Trophoblast cell (in vitro differentiated cells and primary cell): Measurements from ENCODE around the gene REXO1.

Experiments
- DNase-seq, 2 donors: peaks; one replicate each; pipeline ENCODE4 v3.0.0-alpha.2; 2016
- H2AFZ ChIP-seq: 2 replicates; pipeline ENCODE4 v1.6.1; 2013; ENCODE audit warnings: low read length, moderate library complexity, mild to moderate bottlenecking; ENCODE audit not compliant: insufficient read depth, poor library complexity
- H2AK5ac ChIP-seq: 2 replicates; pipeline ENCODE4 v1.6.1; 2013; ENCODE audit warnings: mild to moderate bottlenecking, low read length
- H2BK120ac ChIP-seq: 2 replicates; pipeline ENCODE4 v1.6.1; 2013; ENCODE audit warnings: low read length, mild to moderate bottlenecking, moderate library complexity; ENCODE audit not compliant: insufficient read depth, poor library complexity
- H2BK12ac ChIP-seq: 2 replicates; pipeline ENCODE4 v1.6.1; 2013; ENCODE audit warnings: mild to moderate bottlenecking, low read length, moderate library complexity
- H2BK5ac ChIP-seq: 2 replicates; pipeline ENCODE4 v1.6.1; 2013; ENCODE audit warnings: low read length, low read depth, moderate library complexity, mild to moderate bottlenecking; ENCODE audit not compliant: poor library complexity
- H3K14ac ChIP-seq: 2 replicates; pipeline ENCODE4 v1.6.1; 2013; ENCODE audit warnings: mild to moderate bottlenecking, low read length
- H3K18ac ChIP-seq: 2 replicates; pipeline ENCODE4 v1.6.1; 2013; ENCODE audit warnings: mild to moderate bottlenecking, low read length
- H3K23ac ChIP-seq: 2 replicates; pipeline ENCODE4 v1.6.1; 2013; ENCODE audit warnings: low read length
- H3K27ac ChIP-seq: 2 replicates; pipeline ENCODE4 v1.5.1; 2013; ENCODE audit warnings: low read depth, mild to moderate bottlenecking, inconsistent platforms, low read length, moderate library complexity
- H3K27me3 ChIP-seq: 2 replicates; pipeline ENCODE4 v1.6.1; 2013; ENCODE audit warnings: inconsistent platforms, mild to moderate bottlenecking, low read length, moderate library complexity; ENCODE audit not compliant: insufficient read depth
- H3K36me3 ChIP-seq, 2 experiments: 1 replicate in 1 of 2; 2 replicates in 1 of 2; pipeline ENCODE4 v1.6.1; 2013; ENCODE audit warnings: low read length in 2 of 2, mild to moderate bottlenecking in 2 of 2, moderate library complexity in 1 of 2; ENCODE audit not compliant: insufficient read depth in 2 of 2, control insufficient read depth in 1 of 2
- H3K4ac ChIP-seq: 2 replicates; pipeline ENCODE4 v1.6.1; 2013; ENCODE audit warnings: low read depth, mild to moderate bottlenecking, low read length, moderate library complexity
- H3K4me1 ChIP-seq, 2 experiments: 1 replicate in 1 of 2; 2 replicates in 1 of 2; pipeline ENCODE4 v1.6.1; 2013; ENCODE audit warnings: low read length in 2 of 2, mild to moderate bottlenecking in 2 of 2, moderate library complexity in 1 of 2; ENCODE audit not compliant: insufficient read depth in 2 of 2, control insufficient read depth in 1 of 2
- H3K4me2 ChIP-seq: 2 replicates; pipeline ENCODE4 v1.6.1; 2013; ENCODE audit warnings: inconsistent platforms, mild to moderate bottlenecking, low read length, moderate library complexity
- H3K4me3 ChIP-seq: 2 replicates; pipeline ENCODE4 v1.5.1; 2013; ENCODE audit warnings: mild to moderate bottlenecking, low read depth, low read length, inconsistent platforms
- H3K79me1 ChIP-seq: one replicate; pipeline ENCODE4 v1.6.1; 2013; ENCODE audit warnings: low read length
- H3K79me2 ChIP-seq: 2 replicates; pipeline ENCODE4 v1.6.1; 2013; ENCODE audit warnings: low read length, mild to moderate bottlenecking; ENCODE audit not compliant: control insufficient read depth, insufficient read depth, poor library complexity
- H3K9ac ChIP-seq: 2 replicates; pipeline ENCODE4 v1.6.1; 2013; ENCODE audit warnings: mild to moderate bottlenecking, low read length
- H3K9me3 ChIP-seq: 2 replicates; pipeline ENCODE4 v1.6.1; 2013; ENCODE audit warnings: low read depth, mild to moderate bottlenecking, control low read depth, inconsistent platforms, low read length; ENCODE audit not compliant: insufficient read depth
- H4K12ac ChIP-seq: 2 replicates; pipeline ENCODE4 v1.6.1; 2013; ENCODE audit warnings: low read depth, mild to moderate bottlenecking, low read length, moderate library complexity
- H4K8ac ChIP-seq: 2 replicates; pipeline ENCODE4 v1.6.1; 2013; ENCODE audit warnings: low read depth, mild to moderate bottlenecking, low read length, moderate library complexity
- H4K91ac ChIP-seq: one replicate; pipeline ENCODE4 v1.6.1; 2013; ENCODE audit warnings: low read depth, mild to moderate bottlenecking, low read length, moderate library complexity
- WGBS: extraction: QIAGEN DNeasy Blood & Tissue Kit; methylation state at CpG from one replicate; pipeline ENCODE4 v1.1.7; 2013; ENCODE audit warnings: missing lambda C conversion rate; ENCODE audit not compliant: insufficient read length, insufficient coverage; ENCODE audit errors: extremely low coverage; 5-methylcytosine and 5-hydroxymethylcytosine counted together

The REXO1 gene

GRCh38 chr19:1865172-1866010 is 17.1 kb upstream of the REXO1 start:
- no peak overlapping the region for H4K12ac ChIP-seq
- H3K4me1 ChIP-seq = peaks cover 14 to 19% of the 10 kb centered on the region in 2 experiments
- H2AK5ac ChIP-seq = peak overlapping the region; percentile 57
- H3K18ac ChIP-seq = peak overlapping the region; percentile 71
- peak overlapping the region; percentile 18 for H2AFZ ChIP-seq
- peaks cover 12% of the 10 kb centered on the region for H3K79me1 ChIP-seq
- no peak for DNase-seq
- WGBS = no CpG with 5 or more reads among the region's 17 CpGs
- H3K23ac ChIP-seq = no peak overlapping the region
- H3K9me3 ChIP-seq = peaks cover 2% of the 10 kb centered on the region
- peaks cover 6% of the 10 kb centered on the region for H3K79me2 ChIP-seq
- peak overlapping the region; percentile 74 for H3K4me2 ChIP-seq
- no peak overlapping the region for H2BK120ac ChIP-seq
- H3K36me3 ChIP-seq = peaks cover 2 to 3% of the 10 kb centered on the region in 2 experiments
- H2BK5ac ChIP-seq = no peak overlapping the region
- H3K4ac ChIP-seq = peak overlapping the region; percentile 38
- peak overlapping the region; percentile 63 for H3K14ac ChIP-seq
- no peak overlapping the region for H3K27ac ChIP-seq
- H3K9ac ChIP-seq = no peak overlapping the region
- no peak overlapping the region for H2BK12ac ChIP-seq
- H4K91ac ChIP-seq = peak overlapping the region; percentile 72
- H3K4me3 ChIP-seq = no peak overlapping the region
- H4K8ac ChIP-seq = peak overlapping the region; percentile 40
- peaks cover 10% of the 10 kb centered on the region for H3K27me3 ChIP-seq

GRCh38 chr19:1864480-1865171 is 16.3 kb upstream of the REXO1 start:
- Histone ChIP-seq H4K8ac (peak overlapping the region; percentile 77), H3K4me3 (peak overlapping the region; percentile 76), H2BK12ac (no peak overlapping the region), H2BK5ac (peak overlapping the region; percentile 58), H3K14ac (peak overlapping the region; percentile 63), H3K4me1 (peaks cover 18 to 23% of the 10 kb centered on the region in 2 experiments), H2BK120ac (peak overlapping the region; percentile 62), H3K79me1 (peaks cover 12% of the 10 kb centered on the region), H2AFZ (peak overlapping the region; percentile 77), H3K27me3 (peaks cover 10% of the 10 kb centered on the region), H2AK5ac (peak overlapping the region; percentile 57), H3K9ac (peak overlapping the region; percentile 24), H3K4me2 (peak overlapping the region; percentile 74), H3K36me3 (no peaks in the 10 kb centered on the region), H4K12ac (peak overlapping the region; percentile 79), H3K23ac (no peak overlapping the region), H3K27ac (peak overlapping the region; percentile 54), H3K18ac (peak overlapping the region; percentile 74), H3K79me2 (peaks cover 9% of the 10 kb centered on the region), H3K9me3 (no peaks in the 10 kb centered on the region), H3K4ac (peak overlapping the region; percentile 38), H4K91ac (peak overlapping the region; percentile 72)
- DNase-seq = peak; percentile 65 to 76
- no CpG with 5 or more reads among the region's 52 CpGs for WGBS

- Histone ChIP-seq H3K4me3 (peak overlapping the region; percentile 84), H3K27me3 (peaks cover 10% of the 10 kb centered on the region), H4K91ac (peak overlapping the region; percentile 68), H3K9ac (peak overlapping the region; percentile 54), H2AK5ac (no peak overlapping the region), H2BK12ac (no peak overlapping the region), H4K8ac (peak overlapping the region; percentile 77), H3K4me2 (peak overlapping the region; percentile 94), H3K36me3 (no peaks in the 10 kb centered on the region), H3K14ac (peak overlapping the region; percentile 14), H3K23ac (no peak overlapping the region), H2BK5ac (no peak overlapping the region), H3K4ac (peak overlapping the region; percentile 9), H2AFZ (peak overlapping the region; percentile 77), H3K79me2 (peaks cover 9% of the 10 kb centered on the region), H3K27ac (peak overlapping the region; percentile 54), H3K9me3 (no peaks in the 10 kb centered on the region), H2BK120ac (peak overlapping the region; percentile 62), H3K79me1 (peaks cover 12% of the 10 kb centered on the region), H3K4me1 (peaks cover 18 to 23% of the 10 kb centered on the region in 2 experiments), H3K18ac (peak overlapping the region; percentile 74), H4K12ac (peak overlapping the region; percentile 79)
- peak; percentile 79 to 92 for DNase-seq
- WGBS = no CpG with 5 or more reads among the region's 115 CpGs
These were observed 15.6 kb upstream of the REXO1 start for GRCh38 chr19:1863638-1864479.

- H3K23ac ChIP-seq = no peak within 1 kb of the TSS
- peak within 1 kb of the TSS; percentile 59 for H3K4ac ChIP-seq
- DNase-seq = no peak
- no peak within 1 kb of the TSS for H2AK5ac ChIP-seq
- H4K12ac ChIP-seq = peak within 1 kb of the TSS; percentile 79
- H3K4me3 ChIP-seq = peak within 1 kb of the TSS; percentile 84
- no peaks in the 10 kb centered on the region for H3K36me3 ChIP-seq
- peak within 1 kb of the TSS; percentile 94 for H3K4me2 ChIP-seq
- peak within 1 kb of the TSS; percentile 62 for H2BK120ac ChIP-seq
- peak within 1 kb of the TSS; percentile 54 for H3K27ac ChIP-seq
- no peak within 1 kb of the TSS for H2BK12ac ChIP-seq
- peaks cover 9% of the 10 kb centered on the region for H3K79me2 ChIP-seq
- H3K18ac ChIP-seq = peak within 1 kb of the TSS; percentile 74
- H2BK5ac ChIP-seq = peak within 1 kb of the TSS; percentile 58
- H4K8ac ChIP-seq = peak within 1 kb of the TSS; percentile 77
- peak within 1 kb of the TSS; percentile 54 for H3K9ac ChIP-seq
- peaks cover 10% of the 10 kb centered on the region for H3K27me3 ChIP-seq
- H3K4me1 ChIP-seq = peaks cover 18 to 23% of the 10 kb centered on the region in 2 experiments
- no peaks in the 10 kb centered on the region for H3K9me3 ChIP-seq
- no CpG with 5 or more reads among the region's 63 CpGs for WGBS
- H3K79me1 ChIP-seq = peaks cover 12% of the 10 kb centered on the region
- peak within 1 kb of the TSS; percentile 81 for H3K14ac ChIP-seq
- peak within 1 kb of the TSS; percentile 82 for H4K91ac ChIP-seq
- H2AFZ ChIP-seq = peak within 1 kb of the TSS; percentile 77
These were observed 15.0 kb upstream of the REXO1 start, which contains the start of gene KLF16 for GRCh38 chr19:1863328-1863637. Gene KLF16 (minus strand): TSS chr19:1863579. CDS start chr19:1863497, 82 bp downstream.
